NCI-H1417 treated with DMSO at 0.1 percent for 48 hours (cell line): Measurements from ENCODE around the gene IGSF21.

Source experiments
- DNase-seq: peaks from one replicate; lab custom pipeline; 2025; lab: John Stamatoyannopoulos, UW

Gene IGSF21

GRCh38 chr1:18175530-18176377 is 68.2 kb downstream of the IGSF21 start:
- no peak for DNase-seq

- DNase-seq, result no peak
Observed at GRCh38 chr1:18176619-18177018, 69.0 kb downstream of the IGSF21 start.

- DNase-seq, result no peak
Observed at GRCh38 chr1:18178111-18178510, 70.5 kb downstream of the IGSF21 start.

- no peak for DNase-seq
Observed at GRCh38 chr1:18179009-18179408, 71.4 kb downstream of the IGSF21 start.

GRCh38 chr1:18182398-18183160 is 75.0 kb downstream of the IGSF21 start:
- DNase-seq, result no peak

- no peak for DNase-seq
Observed at GRCh38 chr1:18183533-18183932, 75.9 kb downstream of the IGSF21 start.

DNA sequence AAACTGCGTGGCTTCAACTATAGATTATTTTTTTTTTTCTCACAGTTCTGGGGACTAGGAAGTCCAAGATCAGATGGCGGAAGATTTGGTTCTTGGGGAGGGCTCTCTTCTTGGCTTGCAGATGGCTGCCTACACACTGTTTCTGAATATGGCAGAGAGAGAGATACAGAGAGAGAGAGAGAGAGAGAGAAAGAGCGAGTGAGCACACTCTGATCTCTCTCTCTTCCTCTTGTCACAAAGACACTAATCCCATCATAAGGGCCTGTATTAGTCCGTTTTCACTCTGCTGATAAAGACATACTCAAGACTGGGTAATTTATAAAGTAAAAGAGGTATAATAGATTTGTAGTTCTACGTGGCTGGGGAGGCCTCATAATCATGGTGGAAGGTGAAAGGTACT is 79.5 kb downstream of the IGSF21 start:
- no peak for DNase-seq

- DNase-seq, result no peak
Observed at GRCh38 chr1:18188820-18189517, 81.4 kb downstream of the IGSF21 start.

DNA sequence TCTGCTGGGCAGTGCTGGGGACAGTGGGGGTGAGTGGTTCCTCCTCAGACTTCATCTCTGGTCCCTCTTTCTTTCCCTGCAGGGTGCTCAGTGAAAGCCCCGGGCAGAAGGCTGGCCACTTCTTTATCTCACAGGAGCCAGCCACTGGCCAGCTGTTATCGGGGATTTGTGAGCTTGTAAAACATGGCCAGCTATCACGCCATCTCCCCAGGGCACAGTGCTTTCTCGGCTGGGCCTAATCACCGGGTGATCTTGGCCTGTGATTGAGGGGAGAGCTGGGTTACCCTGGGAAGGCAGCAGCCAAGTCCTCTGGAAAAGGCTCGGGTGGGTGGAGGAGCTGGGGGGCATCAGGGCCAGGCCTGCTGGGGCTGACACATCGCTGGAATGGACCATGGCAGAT is 83.0 kb downstream of the IGSF21 start:
- no peak for DNase-seq

- no peak for DNase-seq
Observed at GRCh38 chr1:18191037-18191436, 83.4 kb downstream of the IGSF21 start.

GRCh38 chr1:18191481-18192155 is 84.0 kb downstream of the IGSF21 start:
- DNase-seq, result no peak

GRCh38 chr1:18192182-18192581 is 84.6 kb downstream of the IGSF21 start:
- DNase-seq, result no peak

- no peak for DNase-seq
Observed at GRCh38 chr1:18192974-18193373, 85.4 kb downstream of the IGSF21 start.

DNA sequence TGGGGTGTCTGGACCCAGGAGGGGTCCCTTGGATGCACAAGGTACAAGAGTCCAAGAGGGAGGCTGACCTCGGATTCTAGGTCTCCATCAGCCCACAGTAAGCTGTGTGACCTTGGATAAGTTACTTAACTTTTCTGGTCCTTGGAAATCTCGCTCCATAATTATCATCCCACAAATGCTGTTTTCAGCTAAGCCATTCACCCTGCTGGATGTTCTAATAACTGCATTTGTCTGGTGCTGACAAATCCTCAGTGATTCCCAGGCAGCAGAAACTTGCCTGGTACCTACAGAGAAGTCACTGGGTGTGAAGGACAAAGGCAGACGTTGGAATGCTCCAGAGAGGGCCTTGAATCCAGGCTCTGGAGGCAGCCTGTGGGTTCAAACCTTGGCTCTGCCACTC is 89.7 kb downstream of the IGSF21 start:
- no peak for DNase-seq

GRCh38 chr1:18198260-18198659 is 90.7 kb downstream of the IGSF21 start:
- no peak for DNase-seq

DNA sequence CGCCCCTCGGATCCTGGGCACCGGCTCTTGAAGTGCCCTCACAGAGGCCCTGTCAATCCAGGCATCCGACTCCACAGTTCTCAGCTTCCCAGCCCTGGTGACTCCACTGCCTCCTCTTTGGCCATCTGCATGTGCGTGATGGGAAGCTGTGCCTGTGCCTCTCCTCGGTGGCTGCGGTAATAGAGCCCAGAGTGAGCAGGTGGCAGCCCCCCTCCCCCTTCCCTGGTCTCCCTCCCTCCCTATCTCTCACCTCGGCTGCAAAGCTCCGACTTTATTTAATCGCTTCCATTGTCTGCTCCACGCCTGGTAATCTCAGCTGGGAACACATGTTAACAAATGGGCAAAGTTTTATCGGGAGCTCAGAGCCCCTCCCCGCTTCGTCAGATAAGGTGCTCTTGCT is 91.9 kb downstream of the IGSF21 start:
- no peak for DNase-seq

DNA sequence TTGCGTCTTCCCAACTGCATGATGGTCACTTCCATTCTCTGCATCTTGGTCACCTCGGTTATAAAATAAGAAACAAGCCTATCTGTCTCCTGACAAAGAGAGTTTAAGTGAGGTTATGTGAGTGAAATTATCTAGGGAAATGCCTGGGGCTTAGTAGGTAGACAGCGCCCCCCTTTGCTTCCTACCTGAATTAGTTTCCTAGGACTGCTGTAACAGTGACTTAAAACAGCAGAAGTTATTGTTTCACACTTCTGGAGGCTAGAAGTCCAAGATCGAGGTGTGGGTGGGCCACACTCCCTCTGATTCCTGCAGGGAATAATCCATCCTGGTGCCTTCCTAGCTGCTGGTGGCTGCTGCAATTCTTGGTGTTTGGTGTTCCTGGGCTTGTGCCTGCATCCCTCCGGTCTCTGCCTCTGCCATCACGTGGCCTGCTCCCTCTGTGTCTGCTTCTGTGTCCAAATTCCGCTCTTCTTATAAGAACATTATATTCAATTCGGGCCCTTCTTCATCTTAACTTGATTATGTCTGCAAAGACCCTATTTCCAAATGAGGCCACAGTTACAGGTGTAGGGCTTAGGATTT is 92.6 kb downstream of the IGSF21 start:
- no peak for DNase-seq

- DNase-seq, result no peak
Observed at GRCh38 chr1:18200918-18201317, 93.3 kb downstream of the IGSF21 start.

GRCh38 chr1:18201997-18202719 is 94.6 kb downstream of the IGSF21 start:
- DNase-seq, result no peak

GRCh38 chr1:18203645-18204044 is 96.0 kb downstream of the IGSF21 start:
- DNase-seq, result no peak

- DNase-seq, result no peak
Observed at GRCh38 chr1:18204575-18204974, 97.0 kb downstream of the IGSF21 start.
